ENCODE measurements around the gene DNAJC7.

DNAJC7 gene

GRCh38 chr17:41970901-41971331, 46.3 kb downstream of the DNAJC7 start:
- peaks cover 8% of the 10 kb centered on the region for H3F3A ChIP-seq (ENCODE audit: insufficient read depth, low read length)
- no peak overlapping the region for H3K4me2 ChIP-seq (ENCODE audit: low read depth, low read length)

GRCh38 chr17:41968676-41969075, 48.6 kb downstream of the DNAJC7 start:
- Histone ChIP-seq H3K79me2 (ENCODE audit: low read length) (peaks cover 68% of the 10 kb centered on the region), H3F3A (ENCODE audit: insufficient read depth, low read length) (peaks cover 16% of the 10 kb centered on the region), H3K4me1 (ENCODE audit: low read length) (peaks cover 15% of the 10 kb centered on the region), H4K20me1 (ENCODE audit: insufficient read depth, low read length) (no peaks in the 10 kb centered on the region), H3K4me3 (ENCODE audit: low read length) (no peak overlapping the region), H3K9me3 (replicated peaks; ENCODE audit: insufficient read depth, low read length) (no peaks in the 10 kb centered on the region), H3K27ac (ENCODE audit: low read length) (no peak overlapping the region), H2AFZ (ENCODE audit: low read length) (no peak overlapping the region), H3K36me3 (replicated peaks; ENCODE audit: insufficient read depth, low read length) (0 out of 2 replicates have a peak, but pooled peaks cover 4% of the 10 kb centered on the region), H3K27me3 (replicated peaks; ENCODE audit: insufficient read depth, low read length) (no peaks in the 10 kb centered on the region), H3K9ac (ENCODE audit: low read length) (no peak overlapping the region), H3K9me2 (replicated peaks; ENCODE audit: insufficient read depth, low read length) (no peaks in the 10 kb centered on the region), H3K4me2 (ENCODE audit: low read depth, low read length) (no peak overlapping the region)
- TF ChIP-seq CTCF (IDR thresholded peaks at IDR 0.05; ENCODE audit: low read length) = no peak
- no peak for TF ChIP-seq EZH2 (optimal IDR thresholded peaks at IDR 0.05; ENCODE audit: low read depth, low read length)
- no peak for TF ChIP-seq EZH2phosphoT487 (IDR thresholded peaks at IDR 0.05; ENCODE audit: low read length)
- DNase-seq = no peak

More at GRCh38 chr17:41970901-41971331, 46.3 kb downstream of the DNAJC7 start:
- peaks cover 90% of the 10 kb centered on the region for H3K79me2 ChIP-seq (ENCODE audit: low read length)
- H3K27ac ChIP-seq (ENCODE audit: low read length) = no peak overlapping the region
- no peak overlapping the region for H3K9ac ChIP-seq (ENCODE audit: low read length)
- no peak overlapping the region for H3K4me3 ChIP-seq (ENCODE audit: low read length)
- no peak overlapping the region for H2AFZ ChIP-seq (ENCODE audit: low read length)
- TF ChIP-seq EZH2phosphoT487 (IDR thresholded peaks at IDR 0.05; ENCODE audit: low read length) (no peak), CTCF (IDR thresholded peaks at IDR 0.05; ENCODE audit: low read length) (no peak), EZH2 (optimal IDR thresholded peaks at IDR 0.05; ENCODE audit: low read depth, low read length) (no peak)
- H3K9me3 ChIP-seq (replicated peaks; ENCODE audit: insufficient read depth, low read length) = no peaks in the 10 kb centered on the region
- no peaks in the 10 kb centered on the region for H3K9me2 ChIP-seq (replicated peaks; ENCODE audit: insufficient read depth, low read length)
- H4K20me1 ChIP-seq (ENCODE audit: insufficient read depth, low read length) = no peaks in the 10 kb centered on the region
- no peaks in the 10 kb centered on the region for H3K27me3 ChIP-seq (replicated peaks; ENCODE audit: insufficient read depth, low read length)
- peaks cover 8% of the 10 kb centered on the region; the same call in 1 of the 2 replicates for H3K36me3 ChIP-seq (replicated peaks; ENCODE audit: insufficient read depth, low read length)
- H3K4me1 ChIP-seq (ENCODE audit: low read length) = peaks cover 11% of the 10 kb centered on the region
- DNase-seq = no peak

GRCh38 chr17:41967921-41968578, 49.2 kb downstream of the DNAJC7 start:
- H4K20me1 ChIP-seq (ENCODE audit: insufficient read depth, low read length) = no peaks in the 10 kb centered on the region
- H3K9ac ChIP-seq (ENCODE audit: low read length) = no peak overlapping the region
- peaks cover 62% of the 10 kb centered on the region for H3K79me2 ChIP-seq (ENCODE audit: low read length)
- H3K9me3 ChIP-seq (replicated peaks; ENCODE audit: insufficient read depth, low read length) = no peaks in the 10 kb centered on the region
- H3K4me1 ChIP-seq (ENCODE audit: low read length) = peaks cover 15% of the 10 kb centered on the region
- no peak for DNase-seq
- TF ChIP-seq CTCF (IDR thresholded peaks at IDR 0.05; ENCODE audit: low read length) (no peak), EZH2phosphoT487 (IDR thresholded peaks at IDR 0.05; ENCODE audit: low read length) (no peak), EZH2 (optimal IDR thresholded peaks at IDR 0.05; ENCODE audit: low read depth, low read length) (no peak)
- peak overlapping the region; percentile 90; the same call in 1 of the 2 replicates for H3K4me2 ChIP-seq (ENCODE audit: low read depth, low read length)
- H2AFZ ChIP-seq (ENCODE audit: low read length) = no peak overlapping the region
- peak overlapping the region; percentile 82; the same call in 1 of the 2 replicates for H3K4me3 ChIP-seq (ENCODE audit: low read length)
- 0 out of 2 replicates have a peak, but pooled peaks cover 4% of the 10 kb centered on the region for H3K36me3 ChIP-seq (replicated peaks; ENCODE audit: insufficient read depth, low read length)
- H3K9me2 ChIP-seq (replicated peaks; ENCODE audit: insufficient read depth, low read length) = no peaks in the 10 kb centered on the region
- no peaks in the 10 kb centered on the region for H3K27me3 ChIP-seq (replicated peaks; ENCODE audit: insufficient read depth, low read length)
- H3F3A ChIP-seq (ENCODE audit: insufficient read depth, low read length) = peaks cover 16% of the 10 kb centered on the region
- H3K27ac ChIP-seq (ENCODE audit: low read length) = no peak overlapping the region
